ENCODE measurements around the gene KIF26B.

DNA sequence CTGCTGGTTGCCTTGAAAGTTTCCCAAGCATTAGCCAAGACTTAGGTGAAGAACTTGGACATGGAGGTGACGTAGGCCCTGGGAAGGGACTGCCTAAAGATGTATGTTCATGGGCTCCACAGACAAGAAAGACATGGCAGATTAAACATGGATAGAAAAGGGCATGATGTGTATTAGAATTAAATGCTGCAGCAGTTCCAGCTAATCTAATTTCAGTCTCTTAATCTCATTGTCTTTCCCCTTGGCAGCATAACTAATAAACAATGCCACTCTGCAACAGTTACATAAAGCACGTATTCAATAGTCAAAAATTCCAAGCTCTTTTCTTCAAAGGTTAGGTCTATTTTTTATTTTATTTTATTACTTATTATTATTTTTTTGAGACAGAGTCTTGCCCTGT lies 251.6 kb downstream of the KIF26B start:
- TF ChIP-seq, protein P1, sequence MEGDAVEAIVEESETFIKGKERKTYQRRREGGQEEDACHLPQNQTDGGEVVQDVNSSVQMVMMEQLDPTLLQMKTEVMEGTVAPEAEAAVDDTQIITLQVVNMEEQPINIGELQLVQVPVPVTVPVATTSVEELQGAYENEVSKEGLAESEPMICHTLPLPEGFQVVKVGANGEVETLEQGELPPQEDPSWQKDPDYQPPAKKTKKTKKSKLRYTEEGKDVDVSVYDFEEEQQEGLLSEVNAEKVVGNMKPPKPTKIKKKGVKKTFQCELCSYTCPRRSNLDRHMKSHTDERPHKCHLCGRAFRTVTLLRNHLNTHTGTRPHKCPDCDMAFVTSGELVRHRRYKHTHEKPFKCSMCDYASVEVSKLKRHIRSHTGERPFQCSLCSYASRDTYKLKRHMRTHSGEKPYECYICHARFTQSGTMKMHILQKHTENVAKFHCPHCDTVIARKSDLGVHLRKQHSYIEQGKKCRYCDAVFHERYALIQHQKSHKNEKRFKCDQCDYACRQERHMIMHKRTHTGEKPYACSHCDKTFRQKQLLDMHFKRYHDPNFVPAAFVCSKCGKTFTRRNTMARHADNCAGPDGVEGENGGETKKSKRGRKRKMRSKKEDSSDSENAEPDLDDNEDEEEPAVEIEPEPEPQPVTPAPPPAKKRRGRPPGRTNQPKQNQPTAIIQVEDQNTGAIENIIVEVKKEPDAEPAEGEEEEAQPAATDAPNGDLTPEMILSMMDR (IDR thresholded peaks at IDR 0.05; ENCODE audit: low read depth, low read length) = no peak
- TF ChIP-seq EZH2phosphoT487 (IDR thresholded peaks at IDR 0.05; ENCODE audit: low read depth) = no peak

Data from OCI-LY3 (cell line).